ENCODE results near the gene FCAR.
"Not testable (repeated sequence)": the region's sequence is repeated elsewhere in the genome, so short reads cannot be mapped to it uniquely, and the experiment has no call there.

FCAR gene

GRCh38 chr19:54902061-54902460, 28.0 kb downstream of the FCAR start:
- TF ChIP-seq Cebpa-rat (IDR thresholded peaks at IDR 0.05): no peak
- Histone ChIP-seq H3K27ac (peak overlapping the region in 1 of 11 experiments; percentile 22; a peak in 2 of 22 replicates), H3K36me3 (no peaks in the 10 kb centered on the region), H4K20me1 (no peaks in the 10 kb centered on the region), H3K9ac (no peak overlapping the region), H3K27me3 (no peaks in the 10 kb centered on the region), H3K9me3 (replicated peaks in 1 of 11) (no peaks in the 10 kb centered on the region), H3K4me3 (no peak overlapping the region), H3K4me1 (peaks cover 22 to 51% (median 25%) of the 10 kb centered on the region in 10 experiments), H3K4me2 (peak overlapping the region in 2 of 11 experiments; percentile 32 to 41; a peak in 3 of 22 replicates)

GRCh38 chr19:54903303-54903702, 29.3 kb downstream of the FCAR start:
- Histone ChIP-seq H3K4me3 (no peak overlapping the region), H3K9me3 (replicated peaks in 1 of 11) (peaks cover 0 to under 1% (median 0%) of the 10 kb centered on the region in 11 experiments; a peak in 2 of 22 replicates), H4K20me1 (no peaks in the 10 kb centered on the region), H3K36me3 (no peaks in the 10 kb centered on the region), H3K4me2 (no peak overlapping the region), H3K4me1 (peaks cover 22 to 53% (median 25%) of the 10 kb centered on the region in 10 experiments), H3K27ac (no peak overlapping the region), H3K27me3 (no peaks in the 10 kb centered on the region), H3K9ac (no peak overlapping the region)
- no peak for TF ChIP-seq Cebpa-rat (IDR thresholded peaks at IDR 0.05)

DNA sequence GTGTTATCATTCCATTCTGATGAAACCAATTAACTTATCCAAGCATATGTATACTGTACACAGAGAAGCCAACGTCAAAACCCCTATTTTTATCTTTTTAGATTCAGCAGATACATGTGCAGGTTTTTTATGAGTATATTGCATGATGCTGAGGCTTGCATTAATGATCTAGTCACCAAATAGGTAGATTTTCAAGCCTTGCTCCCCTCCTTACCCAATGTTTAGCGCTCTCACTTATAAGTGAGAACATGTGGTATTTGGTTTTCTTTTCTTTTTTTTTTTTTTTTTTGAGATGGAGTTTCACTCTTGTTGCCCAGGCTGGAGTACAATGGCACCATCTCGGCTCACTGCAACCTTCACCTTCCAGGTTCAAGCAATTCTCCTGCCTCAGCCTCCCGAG, 30.2 kb downstream of the FCAR start:
- Histone ChIP-seq H3K4me2 (peak overlapping the region in 1 of 11 experiments; percentile 89; a peak in 2 of 22 replicates), H3K9me3 (replicated peaks in 1 of 11) (peaks cover 0 to 10% (median 9%) of the 10 kb centered on the region in 11 experiments; a peak in 14 of 22 replicates), H3K4me1 (peaks cover 22 to 53% (median 25%) of the 10 kb centered on the region in 10 experiments)
- not testable (repeated sequence) for H3K27ac ChIP-seq, H3K27me3 ChIP-seq, H4K20me1 ChIP-seq, H3K36me3 ChIP-seq, H3K4me3 ChIP-seq, H3K9ac ChIP-seq

DNA sequence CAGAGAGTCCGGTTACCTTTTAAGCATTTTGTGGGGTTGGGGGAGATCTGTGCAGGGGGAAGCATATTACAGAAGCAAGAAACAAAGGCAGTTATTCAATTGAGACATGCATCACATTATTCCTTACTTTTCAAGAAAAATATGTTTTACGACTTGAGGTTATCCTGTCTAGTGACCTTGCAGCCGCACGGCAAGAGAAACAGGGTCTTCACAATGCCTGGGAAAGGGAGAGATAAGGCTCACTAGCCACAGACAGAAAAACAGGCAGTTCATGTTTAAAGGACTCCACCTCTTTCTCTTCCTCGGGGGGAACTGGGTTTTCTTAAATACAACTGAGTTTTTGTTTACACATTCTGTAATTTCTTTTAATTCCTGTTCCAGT, 31.4 kb downstream of the FCAR start:
- H3K9me3 ChIP-seq (replicated peaks in 1 of 11): peaks cover 0 to 15% (median 13%) of the 10 kb centered on the region in 11 experiments; a peak in 14 of 22 replicates
- peak overlapping the region in 9 of 11 experiments; percentile 52 to 76 (median 63); a peak in 15 of 22 replicates for H3K9ac ChIP-seq
- no peak for TF ChIP-seq Cebpa-rat (IDR thresholded peaks at IDR 0.05)
- no peaks in the 10 kb centered on the region for H4K20me1 ChIP-seq
- no peaks in the 10 kb centered on the region for H3K27me3 ChIP-seq
- peak overlapping the region; percentile 65 to 90 (median 77) for H3K4me2 ChIP-seq
- H3K4me3 ChIP-seq: peak overlapping the region in 4 of 10 experiments; percentile 2 to 51 (median 4); a peak in 3 of 20 replicates
- peak overlapping the region in 10 of 11 experiments; percentile 47 to 90 (median 80); a peak in 20 of 22 replicates for H3K27ac ChIP-seq
- H3K36me3 ChIP-seq: no peaks in the 10 kb centered on the region
- peaks cover 22 to 52% (median 25%) of the 10 kb centered on the region in 10 experiments for H3K4me1 ChIP-seq

DNA sequence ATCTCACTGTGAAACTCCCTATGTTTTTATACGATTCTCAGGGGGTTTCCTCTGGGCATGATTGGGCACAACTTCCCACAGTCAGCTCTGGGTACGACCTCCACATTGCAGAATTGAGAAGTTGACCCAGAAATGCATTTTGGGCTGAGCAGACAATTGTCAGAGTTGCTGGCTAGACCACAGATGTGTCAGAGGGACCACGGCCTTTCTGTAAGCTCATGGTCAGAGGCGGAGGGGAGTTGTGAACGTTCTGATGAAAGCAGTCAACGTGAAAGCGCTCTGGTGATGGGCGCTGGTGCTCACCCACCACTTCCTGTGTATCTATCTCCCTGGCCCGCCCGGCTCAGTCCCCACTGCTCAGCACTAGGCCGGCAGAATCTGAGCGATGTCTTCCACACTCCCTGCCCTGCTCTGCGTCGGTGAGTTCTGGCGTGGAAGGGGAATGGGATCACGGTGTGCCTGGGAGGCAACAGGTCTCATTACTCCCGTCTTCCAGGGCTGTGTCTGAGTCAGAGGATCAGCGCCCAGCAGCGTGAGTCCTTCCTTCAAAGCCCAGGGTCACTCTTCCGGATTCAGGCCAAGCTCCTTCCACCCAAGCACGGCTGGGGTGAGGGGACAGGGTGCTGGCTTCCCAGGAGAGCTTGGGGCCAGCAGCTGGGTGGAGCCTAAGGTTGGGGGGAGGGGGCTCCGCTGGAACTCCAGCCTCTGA, 31.9 kb downstream of the FCAR start, which contains the start of gene NCR1:
Gene NCR1 (plus strand): TSS at position 346 of the 709 bp plus-strand sequence. CDS start 40 bp downstream, at position 386.
- TF ChIP-seq Cebpa-rat (IDR thresholded peaks at IDR 0.05): no peak
- Histone ChIP-seq H3K27ac (peak within 1 kb of the TSS; percentile 41 to 90 (median 80); a peak in 21 of 22 replicates), H3K4me3 (peak within 1 kb of the TSS in 4 of 10 experiments; percentile 2 to 51 (median 4); a peak in 5 of 20 replicates), H3K9me3 (replicated peaks in 1 of 11) (peaks cover 0 to 15% (median 13%) of the 10 kb centered on the region in 11 experiments; a peak in 14 of 22 replicates), H3K4me1 (peaks cover 22 to 46% (median 25%) of the 10 kb centered on the region in 10 experiments), H3K4me2 (peak within 1 kb of the TSS; percentile 65 to 90 (median 77)), H3K36me3 (no peaks in the 10 kb centered on the region), H4K20me1 (no peaks in the 10 kb centered on the region), H3K9ac (peak within 1 kb of the TSS in 10 of 11 experiments; percentile 3 to 76 (median 63); a peak in 18 of 22 replicates), H3K27me3 (no peaks in the 10 kb centered on the region)

DNA sequence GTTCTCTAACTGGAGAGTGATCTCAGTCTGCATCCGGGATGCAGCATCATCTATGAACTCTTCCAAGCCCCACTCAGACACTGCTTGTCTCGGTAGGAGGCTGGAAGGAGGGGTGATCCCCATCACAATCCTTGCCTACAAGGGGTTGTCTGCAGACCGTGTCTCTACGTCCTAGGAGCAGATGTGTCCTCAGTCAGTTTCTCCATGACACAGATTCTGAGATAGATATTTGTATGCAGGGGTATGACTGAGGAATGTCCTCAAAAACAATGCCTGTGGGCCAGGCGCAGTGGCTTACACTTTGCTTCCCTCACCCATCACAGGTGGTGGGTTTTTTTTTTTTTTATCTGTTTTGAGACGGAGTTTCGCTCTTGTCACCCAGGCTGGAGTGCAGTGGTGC, 32.8 kb downstream of the FCAR start:
- Histone ChIP-seq H3K9me3 (replicated peaks in 1 of 11) (peaks cover 0 to 15% (median 13%) of the 10 kb centered on the region in 11 experiments; a peak in 14 of 22 replicates), H3K27ac (peak overlapping the region in 8 of 11 experiments; percentile 73 to 90 (median 80); a peak in 13 of 22 replicates), H4K20me1 (no peaks in the 10 kb centered on the region), H3K4me1 (peaks cover 21 to 38% (median 25%) of the 10 kb centered on the region in 10 experiments), H3K36me3 (no peaks in the 10 kb centered on the region), H3K4me2 (peak overlapping the region; percentile 65 to 90 (median 77); a peak in 18 of 22 replicates), H3K9ac (peak overlapping the region in 5 of 11 experiments; percentile 59 to 76 (median 68); a peak in 5 of 22 replicates), H3K27me3 (no peaks in the 10 kb centered on the region), H3K4me3 (peak overlapping the region in 1 of 10 experiments; percentile 51; a peak in 1 of 20 replicates)
- TF ChIP-seq Cebpa-rat (IDR thresholded peaks at IDR 0.05): no peak

GRCh38 chr19:54907899-54908298, 33.9 kb downstream of the FCAR start:
- H4K20me1 ChIP-seq, H3K9ac ChIP-seq, H3K27ac ChIP-seq, H3K4me2 ChIP-seq, H3K4me3 ChIP-seq, H3K27me3 ChIP-seq, H3K36me3 ChIP-seq: not testable (repeated sequence)
- Histone ChIP-seq H3K4me1 (peaks cover 21 to 28% (median 24%) of the 10 kb centered on the region in 10 experiments), H3K9me3 (replicated peaks in 1 of 11) (peaks cover 0 to 15% (median 13%) of the 10 kb centered on the region in 11 experiments; a peak in 14 of 22 replicates)

- H3K4me1 ChIP-seq: peaks cover 37 to 64% (median 56%) of the 10 kb centered on the region in 10 experiments
- H3K9ac ChIP-seq: peak overlapping the region in 1 of 11 experiments; percentile 20; a peak in 1 of 22 replicates
- peak overlapping the region; percentile 68 to 87 (median 80) for H3K4me2 ChIP-seq
- TF ChIP-seq Cebpa-rat (IDR thresholded peaks at IDR 0.05): peak in 1 of 11 experiments; percentile 37; a peak in 1 of 22 replicates
- H3K27ac ChIP-seq: peak overlapping the region in 2 of 11 experiments; percentile 17 to 23; a peak in 1 of 22 replicates
- no peaks in the 10 kb centered on the region for H4K20me1 ChIP-seq
- H3K9me3 ChIP-seq (replicated peaks in 1 of 11): no peaks in the 10 kb centered on the region
- no peak overlapping the region for H3K4me3 ChIP-seq
- peaks cover 0 to 36% (median 0%) of the 10 kb centered on the region in 11 experiments; a peak in 6 of 22 replicates for H3K27me3 ChIP-seq
- no peaks in the 10 kb centered on the region for H3K36me3 ChIP-seq
These were observed 42.8 kb downstream of the FCAR start for GRCh38 chr19:54916822-54917221.

DNA sequence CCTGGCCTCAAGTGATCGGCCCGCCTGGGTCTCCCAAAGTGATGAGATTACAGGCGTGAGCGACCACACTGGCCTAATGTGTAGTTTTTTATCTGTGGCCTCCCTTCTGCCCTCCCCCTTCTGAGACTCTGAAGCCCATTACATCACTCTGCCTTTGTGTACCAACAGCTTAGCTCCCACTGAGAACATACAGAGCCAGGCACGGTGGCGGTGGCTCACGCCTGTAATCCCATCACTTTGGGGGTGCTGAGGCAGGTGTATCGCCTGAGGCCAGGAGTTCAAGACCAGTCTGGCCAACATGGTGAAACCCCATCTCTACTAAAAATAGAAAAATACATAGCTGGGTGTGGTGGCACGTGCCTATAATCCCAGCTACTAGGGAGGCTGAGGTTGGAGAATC, 44.5 kb downstream of the FCAR start:
- TF ChIP-seq Cebpa-rat (IDR thresholded peaks at IDR 0.05): no peak
- Histone ChIP-seq H3K4me1 (peaks cover 45 to 71% (median 65%) of the 10 kb centered on the region in 10 experiments), H3K4me2 (peak overlapping the region in 10 of 11 experiments; percentile 68 to 87 (median 79); a peak in 20 of 22 replicates), H3K4me3 (no peak overlapping the region), H3K9ac (peak overlapping the region in 1 of 11 experiments; percentile 31; a peak in 1 of 22 replicates), H3K27ac (peak overlapping the region in 2 of 11 experiments; percentile 14 to 26; a peak in 2 of 22 replicates), H4K20me1 (no peaks in the 10 kb centered on the region), H3K36me3 (no peaks in the 10 kb centered on the region), H3K9me3 (replicated peaks in 1 of 11) (no peaks in the 10 kb centered on the region), H3K27me3 (peaks cover 0 to 36% (median 0%) of the 10 kb centered on the region in 11 experiments; a peak in 6 of 22 replicates)

GRCh38 chr19:54919646-54920563, 45.9 kb downstream of the FCAR start:
- peak overlapping the region in 8 of 11 experiments; percentile 44 to 82 (median 66); a peak in 16 of 22 replicates for H3K4me2 ChIP-seq
- H3K4me1 ChIP-seq: peaks cover 43 to 72% (median 66%) of the 10 kb centered on the region in 10 experiments
- peaks cover 0 to 31% (median 0%) of the 10 kb centered on the region in 11 experiments; a peak in 6 of 22 replicates for H3K27me3 ChIP-seq
- H3K9ac ChIP-seq: peak overlapping the region in 4 of 11 experiments; percentile 18 to 60 (median 53); a peak in 4 of 22 replicates
- H3K4me3 ChIP-seq; H4K20me1 ChIP-seq; H3K36me3 ChIP-seq; H3K9me3 ChIP-seq (replicated peaks in 1 of 11): not testable (repeated sequence)
- peak overlapping the region in 1 of 11 experiments; percentile 8; a peak in 1 of 22 replicates for H3K27ac ChIP-seq

Measured in BLaER1 treated with 17β-estradiol and CSF1 and Interleukin-3, amounts not matched to agents 10 nM and 100 nM (cell line).